Measurements from ENCODE around the gene PAK6.

PAK6 gene

GRCh38 chr15:40234783-40235182 is 4.1 kb upstream of the PAK6 start:
- no peaks in the 10 kb centered on the region for H3K9me3 Mint-ChIP-seq
- H3K36me3 Mint-ChIP-seq (ENCODE audit: low read depth): peaks cover 10% of the 10 kb centered on the region
- no peak overlapping the region for H3K27ac Mint-ChIP-seq
- H3K4me1 Mint-ChIP-seq (ENCODE audit: low read depth): peaks cover 12% of the 10 kb centered on the region
- H3K27me3 Mint-ChIP-seq: peaks cover 20% of the 10 kb centered on the region
- no peak for DNase-seq
- no peak overlapping the region for H3K4me3 Mint-ChIP-seq

- Mint-ChIP-seq H3K27ac (no peak overlapping the region), H3K4me3 (no peak overlapping the region), H3K36me3 (ENCODE audit: low read depth) (peaks cover 6% of the 10 kb centered on the region), H3K4me1 (ENCODE audit: low read depth) (peaks cover 12% of the 10 kb centered on the region), H3K27me3 (peaks cover 26% of the 10 kb centered on the region), H3K9me3 (no peaks in the 10 kb centered on the region)
- no peak for DNase-seq
Observed at GRCh38 chr15:40235201-40235885, 3.5 kb upstream of the PAK6 start.

- H3K9me3 Mint-ChIP-seq: no peaks in the 10 kb centered on the region
- H3K36me3 Mint-ChIP-seq (ENCODE audit: low read depth): no peaks in the 10 kb centered on the region
- H3K27me3 Mint-ChIP-seq: peaks cover 32% of the 10 kb centered on the region
- DNase-seq: no peak
- H3K27ac Mint-ChIP-seq: peak overlapping the region; percentile 53
- peaks cover 12% of the 10 kb centered on the region for H3K4me1 Mint-ChIP-seq (ENCODE audit: low read depth)
- H3K4me3 Mint-ChIP-seq: no peak overlapping the region
Observed at GRCh38 chr15:40239404-40239692, 485 bp downstream of the PAK6 start.

- Mint-ChIP-seq H3K4me1 (ENCODE audit: low read depth) (peaks cover 12% of the 10 kb centered on the region), H3K27me3 (peaks cover 32% of the 10 kb centered on the region), H3K27ac (peak overlapping the region; percentile 53), H3K36me3 (ENCODE audit: low read depth) (no peaks in the 10 kb centered on the region), H3K4me3 (no peak overlapping the region), H3K9me3 (no peaks in the 10 kb centered on the region)
- no peak for DNase-seq
Observed at GRCh38 chr15:40239693-40240618, 1.1 kb downstream of the PAK6 start.

GRCh38 chr15:40240619-40241221 is 1.9 kb downstream of the PAK6 start:
- Mint-ChIP-seq H3K27ac (no peak overlapping the region), H3K4me1 (ENCODE audit: low read depth) (peaks cover 12% of the 10 kb centered on the region), H3K4me3 (no peak overlapping the region), H3K9me3 (no peaks in the 10 kb centered on the region), H3K36me3 (ENCODE audit: low read depth) (no peaks in the 10 kb centered on the region), H3K27me3 (peaks cover 32% of the 10 kb centered on the region)
- DNase-seq: no peak

- no peak overlapping the region for H3K27ac Mint-ChIP-seq
- no peak for DNase-seq
- H3K36me3 Mint-ChIP-seq (ENCODE audit: low read depth): no peaks in the 10 kb centered on the region
- H3K4me1 Mint-ChIP-seq (ENCODE audit: low read depth): peaks cover 12% of the 10 kb centered on the region
- peaks cover 32% of the 10 kb centered on the region for H3K27me3 Mint-ChIP-seq
- H3K9me3 Mint-ChIP-seq: no peaks in the 10 kb centered on the region
- no peak overlapping the region for H3K4me3 Mint-ChIP-seq
Observed at GRCh38 chr15:40241269-40242212, 2.7 kb downstream of the PAK6 start.

GRCh38 chr15:40242213-40242599 is 3.3 kb downstream of the PAK6 start:
- Mint-ChIP-seq H3K27me3 (peaks cover 32% of the 10 kb centered on the region), H3K4me3 (no peak overlapping the region), H3K27ac (no peak overlapping the region), H3K9me3 (no peaks in the 10 kb centered on the region), H3K36me3 (ENCODE audit: low read depth) (no peaks in the 10 kb centered on the region), H3K4me1 (ENCODE audit: low read depth) (peaks cover 12% of the 10 kb centered on the region)
- DNase-seq: no peak

GRCh38 chr15:40242601-40243000 is 3.7 kb downstream of the PAK6 start:
- peak; percentile 13 for DNase-seq
- Mint-ChIP-seq H3K27ac (no peak overlapping the region), H3K4me3 (no peak overlapping the region), H3K36me3 (ENCODE audit: low read depth) (no peaks in the 10 kb centered on the region), H3K27me3 (peaks cover 31% of the 10 kb centered on the region), H3K9me3 (no peaks in the 10 kb centered on the region), H3K4me1 (ENCODE audit: low read depth) (peaks cover 12% of the 10 kb centered on the region)

- H3K36me3 Mint-ChIP-seq (ENCODE audit: low read depth): no peaks in the 10 kb centered on the region
- peaks cover 25% of the 10 kb centered on the region for H3K27me3 Mint-ChIP-seq
- no peak overlapping the region for H3K4me3 Mint-ChIP-seq
- H3K27ac Mint-ChIP-seq: no peak overlapping the region
- no peak for DNase-seq
- no peaks in the 10 kb centered on the region for H3K9me3 Mint-ChIP-seq
- peaks cover 10% of the 10 kb centered on the region for H3K4me1 Mint-ChIP-seq (ENCODE audit: low read depth)
Observed at GRCh38 chr15:40243126-40243810, 4.4 kb downstream of the PAK6 start.

- Mint-ChIP-seq H3K27me3 (peaks cover 10% of the 10 kb centered on the region), H3K27ac (no peak overlapping the region), H3K4me1 (ENCODE audit: low read depth) (no peaks in the 10 kb centered on the region), H3K36me3 (ENCODE audit: low read depth) (no peaks in the 10 kb centered on the region), H3K4me3 (no peak overlapping the region), H3K9me3 (no peaks in the 10 kb centered on the region)
- DNase-seq: peak; percentile 19
Observed at GRCh38 chr15:40244961-40245523, 6.2 kb downstream of the PAK6 start.

- H3K27ac Mint-ChIP-seq: no peak overlapping the region
Observed at GRCh38 chr15:40245666-40246450, 7.0 kb downstream of the PAK6 start.

GRCh38 chr15:40246496-40247280 is 7.8 kb downstream of the PAK6 start:
- no peak overlapping the region for H3K27ac Mint-ChIP-seq
- H3K4me1 Mint-ChIP-seq (ENCODE audit: low read depth): no peaks in the 10 kb centered on the region
- H3K27me3 Mint-ChIP-seq: peaks cover 9% of the 10 kb centered on the region
- no peak for DNase-seq
- H3K9me3 Mint-ChIP-seq: no peaks in the 10 kb centered on the region
- no peak overlapping the region for H3K4me3 Mint-ChIP-seq
- H3K36me3 Mint-ChIP-seq (ENCODE audit: low read depth): no peaks in the 10 kb centered on the region

More at GRCh38 chr15:40245666-40246450, 7.0 kb downstream of the PAK6 start:
- Mint-ChIP-seq H3K9me3 (no peaks in the 10 kb centered on the region), H3K27me3 (peaks cover 3% of the 10 kb centered on the region), H3K4me3 (no peak overlapping the region), H3K36me3 (ENCODE audit: low read depth) (no peaks in the 10 kb centered on the region), H3K4me1 (ENCODE audit: low read depth) (no peaks in the 10 kb centered on the region)
- DNase-seq: peak; percentile 22
